Measurements from ENCODE around the gene CDK14. TPM values are rescaled to one million over a fixed set of nuclear protein-coding genes. Genes with fewer than 3 reads are reported as not detected.

Gene CDK14
- polyA plus RNA-seq, 3 donors = 1.7 to 2.5 (median 2.1) TPM

DNA sequence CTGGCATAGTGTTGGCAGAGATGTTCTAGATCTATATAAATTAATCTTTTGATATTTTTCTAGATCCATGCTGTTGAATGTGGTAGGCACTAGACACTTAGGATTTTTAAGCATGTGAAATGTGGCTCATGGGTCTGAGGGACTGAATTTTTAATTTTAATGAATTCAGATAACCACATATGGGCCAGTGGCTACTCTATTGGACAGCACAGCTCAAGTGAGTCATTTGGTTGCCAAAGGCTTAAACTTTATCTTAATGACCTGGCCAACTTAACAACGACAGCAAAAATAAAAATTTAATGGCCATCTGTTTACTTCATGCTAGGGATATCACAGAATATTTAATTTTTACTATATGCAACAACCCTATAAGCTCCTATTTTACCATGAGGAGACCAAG, 61.4 kb downstream of the CDK14 start:
- Histone ChIP-seq H3K4me3 (replicated peaks in 1 of 3; ENCODE audit: low read depth in 2 of 3, low read length in 3 of 3) (no peak overlapping the region), H3K27me3 (ENCODE audit: control insufficient read depth in 2 of 2, insufficient read depth in 2 of 2, low read length in 2 of 2) (no peaks in the 10 kb centered on the region), H3K4me1 (ENCODE audit: control insufficient read depth in 1 of 2, insufficient read depth in 2 of 2, low read length in 2 of 2) (no peaks in the 10 kb centered on the region), H3K27ac (ENCODE audit: low read depth in 1 of 2, low read length in 2 of 2) (no peak overlapping the region), H3K9ac (ENCODE audit: insufficient read depth, low read length, poor library complexity, severe bottlenecking) (no peak overlapping the region), H3K4me2 (replicated peaks; ENCODE audit: extremely low read depth, low read length, poor library complexity, severe bottlenecking) (no peak overlapping the region), H4K20me1 (ENCODE audit: insufficient read depth, low read length) (no peaks in the 10 kb centered on the region), H3K36me3 (replicated peaks in 1 of 2; ENCODE audit: control insufficient read depth in 1 of 2, insufficient read depth in 2 of 2, low read length in 2 of 2) (no peaks in the 10 kb centered on the region), H3K9me3 (replicated peaks in 1 of 2; ENCODE audit: control insufficient read depth in 1 of 2, insufficient read depth in 1 of 2, low read length in 2 of 2) (no peaks in the 10 kb centered on the region), H2AFZ (ENCODE audit: insufficient read depth, low read depth, low read length, poor library complexity, severe bottlenecking) (no peak overlapping the region), H3K79me2 (ENCODE audit: insufficient read depth, low read length) (peaks cover 7% of the 10 kb centered on the region)
- Mint-ChIP-seq H3K36me3 (no peaks in the 10 kb centered on the region), H3K9me3 (peaks cover 1 to 6% (median 3%) of the 10 kb centered on the region in 7 donors), H3K4me1 (peaks cover 2% of the 10 kb centered on the region), H3K27me3 (ENCODE audit: low read depth in 3 of 3) (no peaks in the 10 kb centered on the region), H3K27ac (no peak overlapping the region), H3K4me3 (no peak overlapping the region)
- intact Hi-C loops (cut with micrococcal nuclease) = no loop called here
- DNase-seq = no peak
- 100% methylated on average over 1 of the region's 1 CpG for WGBS (ENCODE audit: insufficient coverage)
- TF ChIP-seq, protein P1, sequence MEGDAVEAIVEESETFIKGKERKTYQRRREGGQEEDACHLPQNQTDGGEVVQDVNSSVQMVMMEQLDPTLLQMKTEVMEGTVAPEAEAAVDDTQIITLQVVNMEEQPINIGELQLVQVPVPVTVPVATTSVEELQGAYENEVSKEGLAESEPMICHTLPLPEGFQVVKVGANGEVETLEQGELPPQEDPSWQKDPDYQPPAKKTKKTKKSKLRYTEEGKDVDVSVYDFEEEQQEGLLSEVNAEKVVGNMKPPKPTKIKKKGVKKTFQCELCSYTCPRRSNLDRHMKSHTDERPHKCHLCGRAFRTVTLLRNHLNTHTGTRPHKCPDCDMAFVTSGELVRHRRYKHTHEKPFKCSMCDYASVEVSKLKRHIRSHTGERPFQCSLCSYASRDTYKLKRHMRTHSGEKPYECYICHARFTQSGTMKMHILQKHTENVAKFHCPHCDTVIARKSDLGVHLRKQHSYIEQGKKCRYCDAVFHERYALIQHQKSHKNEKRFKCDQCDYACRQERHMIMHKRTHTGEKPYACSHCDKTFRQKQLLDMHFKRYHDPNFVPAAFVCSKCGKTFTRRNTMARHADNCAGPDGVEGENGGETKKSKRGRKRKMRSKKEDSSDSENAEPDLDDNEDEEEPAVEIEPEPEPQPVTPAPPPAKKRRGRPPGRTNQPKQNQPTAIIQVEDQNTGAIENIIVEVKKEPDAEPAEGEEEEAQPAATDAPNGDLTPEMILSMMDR (IDR thresholded peaks at IDR 0.05) = no peak

DNA sequence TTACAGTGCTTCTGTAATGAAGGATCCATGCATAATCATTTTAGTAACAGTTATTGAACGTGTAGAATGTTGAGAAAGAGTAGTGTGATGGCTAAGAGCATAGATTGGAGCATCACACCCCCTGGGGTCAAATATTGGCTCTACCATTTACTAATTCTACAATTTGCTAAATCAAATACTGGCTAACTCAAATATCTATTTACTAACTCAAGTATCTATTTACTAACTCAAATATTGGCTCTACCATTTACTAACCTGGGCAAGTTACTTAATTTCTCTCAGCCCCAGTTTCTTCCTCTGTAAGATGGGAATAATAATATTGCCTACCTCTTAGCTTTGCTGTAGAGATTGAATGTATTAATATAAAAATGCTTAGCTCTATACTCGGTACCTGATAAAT, 64.0 kb downstream of the CDK14 start:
- Mint-ChIP-seq H3K36me3 (no peaks in the 10 kb centered on the region), H3K4me1 (peaks cover 1% of the 10 kb centered on the region), H3K4me3 (no peak overlapping the region), H3K27ac (no peak overlapping the region), H3K9me3 (peaks cover 0 to 9% (median 3%) of the 10 kb centered on the region in 7 donors), H3K27me3 (ENCODE audit: low read depth in 3 of 3) (no peaks in the 10 kb centered on the region)
- Histone ChIP-seq H3K9ac (ENCODE audit: insufficient read depth, low read length, poor library complexity, severe bottlenecking) (no peak overlapping the region), H3K27ac (ENCODE audit: low read depth in 1 of 2, low read length in 2 of 2) (no peak overlapping the region), H3K27me3 (ENCODE audit: control insufficient read depth in 2 of 2, insufficient read depth in 2 of 2, low read length in 2 of 2) (no peaks in the 10 kb centered on the region), H3K4me3 (replicated peaks in 1 of 3; ENCODE audit: low read depth in 2 of 3, low read length in 3 of 3) (no peak overlapping the region), H3K79me2 (ENCODE audit: insufficient read depth, low read length) (peaks cover 10% of the 10 kb centered on the region), H3K4me2 (replicated peaks; ENCODE audit: extremely low read depth, low read length, poor library complexity, severe bottlenecking) (no peak overlapping the region), H3K36me3 (replicated peaks in 1 of 2; ENCODE audit: control insufficient read depth in 1 of 2, insufficient read depth in 2 of 2, low read length in 2 of 2) (no peaks in the 10 kb centered on the region), H2AFZ (ENCODE audit: insufficient read depth, low read depth, low read length, poor library complexity, severe bottlenecking) (no peak overlapping the region), H3K4me1 (ENCODE audit: control insufficient read depth in 1 of 2, insufficient read depth in 2 of 2, low read length in 2 of 2) (no peaks in the 10 kb centered on the region), H3K9me3 (replicated peaks in 1 of 2; ENCODE audit: control insufficient read depth in 1 of 2, insufficient read depth in 1 of 2, low read length in 2 of 2) (no peaks in the 10 kb centered on the region), H4K20me1 (ENCODE audit: insufficient read depth, low read length) (no peaks in the 10 kb centered on the region)
- no CpG with 5 or more reads among the region's 2 CpGs for WGBS (ENCODE audit: insufficient coverage)
- TF ChIP-seq, protein P1 (IDR thresholded peaks at IDR 0.05) = no peak
- intact Hi-C loops (cut with micrococcal nuclease) = no loop called here
- no peak for DNase-seq
